B cell (primary cell): ENCODE results near the gene KLHL36. TPM values are rescaled to one million over a fixed set of nuclear protein-coding genes. Genes with fewer than 3 reads are reported as not detected.

Source experiments
- ATAC-seq: fragments of 200-7000 bp; cut with Tn5 transposase; one replicate; pipeline ENCODE4 v1.10.0; 2021; ENCODE audit warnings: low read depth, mild to moderate bottlenecking, moderate number of reproducible peaks, moderate library complexity
- CTCF ChIA-PET: fragments of 350-600 bp; sonication (Branson Sonifier 250); formaldehyde crosslinking; loops from one replicate; lab custom pipeline; 2021; ENCODE audit warnings: antibody characterized with exemption, inconsistent platforms; lab: Charles Lee
- POLR2A ChIA-PET: fragments of 350-600 bp; sonication (Branson Sonifier 250); formaldehyde crosslinking; loops from one replicate; lab custom pipeline; 2021; ENCODE audit warnings: antibody characterized with exemption; lab: Charles Lee
- DNase-seq: peaks from one replicate; pipeline ENCODE4 v3.0.0; 2013
- H2AFZ ChIP-seq: 2 replicates; pipeline ENCODE4 v1.6.1; 2012; ENCODE audit warnings: mild to moderate bottlenecking, low read depth, low read length; ENCODE audit not compliant: insufficient read depth, poor library complexity, severe bottlenecking
- H3K27ac ChIP-seq, 2 donors: 1 replicate in 1 of 2; 2 replicates in 1 of 2; pipeline ENCODE4 v1.5.1; 2012 to 2013; ENCODE audit warnings: low read length in 2 of 2, mild to moderate bottlenecking in 2 of 2, moderate library complexity in 1 of 2
- H3K27me3 ChIP-seq, 4 experiments: fragments of 200-600 bp in 1 of 4; sonication (generic) in 1 of 4; replicated peaks in 1 of 4; 1 replicate in 2 of 4; 2 replicates in 2 of 4; pipeline versions ENCODE4 v1.6.1 to v1.7.0; 2013 to 2016; ENCODE audit warnings: low read length in 3 of 4, mild to moderate bottlenecking in 2 of 4, mixed read lengths in 1 of 4, moderate library complexity in 1 of 4; ENCODE audit not compliant: insufficient read depth in 4 of 4, control insufficient read depth in 3 of 4; ENCODE audit errors: control extremely low read depth in 1 of 4
- H3K36me3 ChIP-seq, 2 experiments: replicated peaks in 1 of 2; 1 replicate in 1 of 2; 2 replicates in 1 of 2; pipeline versions ENCODE4 v1.6.1 to v1.7.1; 2013; ENCODE audit warnings: low read length in 1 of 2; ENCODE audit not compliant: insufficient read depth in 2 of 2, control insufficient read depth in 1 of 2; ENCODE audit errors: control extremely low read depth in 1 of 2, extremely low read depth in 1 of 2
- H3K4me1 ChIP-seq, 2 donors: fragments of 200-600 bp in 1 of 2; sonication (generic) in 1 of 2; 1 replicate in 1 of 2; 2 replicates in 1 of 2; pipeline versions ENCODE4 v1.5.1 to v1.6.1; 2013 to 2017; ENCODE audit warnings: low read length in 2 of 2; ENCODE audit not compliant: control insufficient read depth in 2 of 2, insufficient read depth in 2 of 2
- H3K4me2 ChIP-seq: replicated peaks from 2 replicates; pipeline ENCODE3; 2012; ENCODE audit warnings: mild to moderate bottlenecking, low read depth, low read length; ENCODE audit not compliant: poor library complexity, severe bottlenecking
- H3K4me3 ChIP-seq, 5 experiments: fragments of 200-600 bp in 1 of 5; sonication (generic) in 1 of 5; 1 replicate in 3 of 5; 2 replicates in 2 of 5; pipeline versions ENCODE4 v1.5.1 to v1.7.0; 2011 to 2016; ENCODE audit warnings: low read length in 4 of 5, mild to moderate bottlenecking in 4 of 5, low read depth in 2 of 5, control low read depth in 1 of 5, moderate library complexity in 1 of 5; ENCODE audit not compliant: insufficient read depth in 1 of 5; ENCODE audit errors: control extremely low read depth in 1 of 5, extremely low read depth in 1 of 5
- H3K79me2 ChIP-seq: fragments of 200-600 bp; sonication (generic); one replicate; pipeline ENCODE4 v1.6.0; 2016; ENCODE audit warnings: low read length; ENCODE audit not compliant: control insufficient read depth, insufficient read depth
- H3K9ac ChIP-seq: fragments of 200-600 bp; sonication (generic); 2 replicates; pipeline ENCODE4 v1.6.1; 2017; ENCODE audit warnings: mild to moderate bottlenecking, low read length, moderate library complexity
- H3K9me3 ChIP-seq, 3 donors: one replicate each; pipeline versions ENCODE4 v1.6.1 to v1.7.1; 2013; ENCODE audit warnings: low read length in 2 of 3; ENCODE audit not compliant: control insufficient read depth in 2 of 3, insufficient read depth in 1 of 3; ENCODE audit errors: control extremely low read depth in 1 of 3
- H4K20me1 ChIP-seq: 2 replicates; pipeline ENCODE4 v1.6.0; 2012; ENCODE audit warnings: mild to moderate bottlenecking, low read length; ENCODE audit not compliant: insufficient read depth, control insufficient read depth, poor library complexity, severe bottlenecking
- H3K27ac Mint-ChIP-seq: one replicate; pipeline ENCODE4 v1.8.0; 2021; ENCODE audit warnings: mixed read lengths
- H3K27me3 Mint-ChIP-seq: one replicate; pipeline ENCODE4 v1.8.0; 2021; ENCODE audit warnings: mixed read lengths
- H3K4me1 Mint-ChIP-seq: one replicate; pipeline ENCODE4 v1.8.0; 2021; ENCODE audit warnings: mixed read lengths
- H3K4me3 Mint-ChIP-seq: one replicate; pipeline ENCODE4 v1.8.0; 2021; ENCODE audit warnings: mixed read lengths
- H3K9me3 Mint-ChIP-seq: one replicate; pipeline ENCODE4 v1.8.0; 2022; ENCODE audit warnings: mixed read lengths; ENCODE audit not compliant: insufficient read depth
- CTCF ChIP-seq: fragments of 200-600 bp; IDR thresholded peaks from one replicate; pipeline ENCODE4 v1.8.0; 2022; ENCODE audit warnings: antibody characterized with exemption, mild to moderate bottlenecking
- EZH2 ChIP-seq: IDR thresholded peaks from 2 replicates; pipeline ENCODE4 v1.6.1; 2012; ENCODE audit warnings: borderline replicate concordance, low read depth, mild to moderate bottlenecking, moderate library complexity, low read length; ENCODE audit not compliant: insufficient read depth, poor library complexity, severe bottlenecking
- WGBS: methylation state at CpG from one replicate; pipeline ENCODE4 v1.1.5; 2013; ENCODE audit warnings: missing lambda C conversion rate; ENCODE audit not compliant: insufficient coverage; 5-methylcytosine and 5-hydroxymethylcytosine counted together
- intact Hi-C: fragments of 100-400 bp; cut with micrococcal nuclease; formaldehyde crosslinking; loops from one replicate; pipeline ENCODE4 v1.10.0; 2022
- polyA plus RNA-seq: library from polyadenylated mRNA; depleted of rRNA; stranded (reverse); fragments of >200 nt; gene quantifications from 2 replicates; pipeline ENCODE4 v1.2.3, GENCODE V29; 2012
- total RNA-seq, 2 donors: library from RNA; stranded (reverse); fragments of 120-200 nt in 1 of 2; gene quantifications; 1 replicate in 1 of 2; 2 replicates in 1 of 2; pipeline versions ENCODE4 v1.2.3 to v1.2.4, GENCODE V29; 2013 to 2022

KLHL36 gene
- total and polyA plus RNA-seq, 2 donors (not counting 1 experiment from before 2014, with no cell fraction given): 90.3 to 135 TPM

- Histone ChIP-seq H4K20me1 (peaks cover 23% of the 10 kb centered on the region), H3K9ac (no peak overlapping the region), H3K4me1 (peaks cover 93 to 96% of the 10 kb centered on the region in 2 donors), H3K36me3 (peaks cover 0 to 36% of the 10 kb centered on the region in 2 experiments), H3K27me3 (no peaks in the 10 kb centered on the region), H3K9me3 (peaks cover 0 to 9% (median 3%) of the 10 kb centered on the region in 3 donors), H3K4me3 (no peak overlapping the region), H2AFZ (no peak overlapping the region), H3K79me2 (peaks cover 85% of the 10 kb centered on the region), H3K27ac (peak overlapping the region in 1 of 2 donors; percentile 17), H3K4me2 (peak overlapping the region; percentile 23)
- H3K4me3 Mint-ChIP-seq: peak overlapping the region; percentile 80
- no peak for DNase-seq
- ATAC-seq: no peak
- no peaks in the 10 kb centered on the region for H3K9me3 Mint-ChIP-seq
- ChIA-PET CTCF (interaction anchor here (29.5 kb wide), 1 partner anchor 95 kb away, joined by 518 read pairs; the partner anchor contains the start of gene MEAK7), POLR2A (no interaction called here)
- intact Hi-C loops: no loop called here
- H3K4me1 Mint-ChIP-seq: peaks cover 94% of the 10 kb centered on the region
- H3K27me3 Mint-ChIP-seq: no peaks in the 10 kb centered on the region
- TF ChIP-seq EZH2: no peak
- no peak for TF ChIP-seq CTCF
- 85% methylated on average over 8 of the region's 9 CpGs for WGBS
- H3K27ac Mint-ChIP-seq: peak overlapping the region; percentile 91
Observed at GRCh38 chr16:84604477-84605013, 43.8 kb upstream of the KLHL36 start.

- H4K20me1 ChIP-seq: peaks cover 23% of the 10 kb centered on the region
- WGBS: 96% methylated on average over 2 of the region's 6 CpGs
- H3K36me3 ChIP-seq: peaks cover 0 to 44% of the 10 kb centered on the region in 2 experiments
- ATAC-seq (no peak), DNase-seq (no peak)
- peaks cover 90% of the 10 kb centered on the region for H3K79me2 ChIP-seq
- H3K4me3 Mint-ChIP-seq: peak overlapping the region; percentile 69
- H3K4me1 ChIP-seq: peaks cover 93 to 96% of the 10 kb centered on the region in 2 donors
- no peak overlapping the region for H2AFZ ChIP-seq
- intact Hi-C loops: no loop called here
- H3K27ac Mint-ChIP-seq: peak overlapping the region; percentile 91
- H3K27me3 ChIP-seq: no peaks in the 10 kb centered on the region
- peak overlapping the region; percentile 80 to 86 for H3K27ac ChIP-seq
- TF ChIP-seq CTCF (no peak), EZH2 (no peak)
- H3K4me2 ChIP-seq: peak overlapping the region; percentile 70
- H3K27me3 Mint-ChIP-seq: no peaks in the 10 kb centered on the region
- H3K9me3 Mint-ChIP-seq: peaks cover 4% of the 10 kb centered on the region
- CTCF ChIA-PET: interaction anchor here (2.1 to 29.5 kb wide), 4 partner anchors 11 to 96 kb away, joined by 6 to 518 read pairs (median 17); partner anchors contain the start of gene MEAK7
- H3K4me3 ChIP-seq: no peak overlapping the region
- H3K9me3 ChIP-seq: peaks cover 3 to 15% (median 10%) of the 10 kb centered on the region in 3 donors
- POLR2A ChIA-PET: interaction anchor here (1.5 to 1.7 kb wide), 2 partner anchors 8 to 9 kb away, joined by 4 to 6 read pairs; no protein-coding TSS in a partner anchor
- H3K4me1 Mint-ChIP-seq: peaks cover 94% of the 10 kb centered on the region
- H3K9ac ChIP-seq: no peak overlapping the region
Observed at GRCh38 chr16:84605339-84605848, 42.9 kb upstream of the KLHL36 start.
